Endodermal cell (in vitro differentiated cells): ENCODE results near the gene IARS1. TPM values are rescaled to one million over a fixed set of nuclear protein-coding genes. Genes with fewer than 3 reads are reported as not detected.

Experiments
- DNase-seq: peaks from one replicate; pipeline ENCODE4 v3.0.0-alpha.2; 2017
- H3K27ac ChIP-seq: 2 replicates; pipeline ENCODE4 v1.5.1; 2013; ENCODE audit warnings: mild to moderate bottlenecking, low read depth, low read length, moderate library complexity
- H3K27me3 ChIP-seq: 2 replicates; pipeline ENCODE4 v1.6.1; 2013; ENCODE audit warnings: mild to moderate bottlenecking, low read length, moderate library complexity; ENCODE audit not compliant: insufficient read depth, control insufficient read depth, poor library complexity, severe bottlenecking
- H3K36me3 ChIP-seq: 2 replicates; pipeline ENCODE4 v1.7.0; 2013; ENCODE audit warnings: mild to moderate bottlenecking, low read length, moderate library complexity; ENCODE audit not compliant: control insufficient read depth, insufficient read depth
- H3K4me1 ChIP-seq: one replicate; pipeline ENCODE4 v1.7.0; 2013; ENCODE audit warnings: low read length; ENCODE audit not compliant: control insufficient read depth, insufficient read depth
- H3K4me3 ChIP-seq: 2 replicates; pipeline ENCODE4 v1.5.1; 2013; ENCODE audit warnings: mild to moderate bottlenecking, low read length, moderate library complexity
- H3K9ac ChIP-seq: 2 replicates; pipeline ENCODE4 v1.6.1; 2013; ENCODE audit warnings: mild to moderate bottlenecking, low read length, moderate library complexity; ENCODE audit not compliant: poor library complexity, severe bottlenecking; ENCODE audit errors: extremely low read depth
- H3K9me3 ChIP-seq: 2 replicates; pipeline ENCODE4 v1.6.1; 2013; ENCODE audit warnings: mild to moderate bottlenecking, low read length, moderate library complexity; ENCODE audit not compliant: control insufficient read depth
- H3K27ac Mint-ChIP-seq: 2 replicates; pipeline ENCODE4 v1.8.0; 2020; ENCODE audit warnings: mixed read lengths
- H3K27me3 Mint-ChIP-seq: 2 replicates; pipeline ENCODE4 v1.8.0; 2021; ENCODE audit warnings: mild to moderate bottlenecking, mixed read lengths; ENCODE audit not compliant: insufficient read depth
- H3K36me3 Mint-ChIP-seq: 2 replicates; pipeline ENCODE4 v1.8.0; 2020; ENCODE audit warnings: low read depth, mixed read lengths
- H3K4me1 Mint-ChIP-seq: 2 replicates; pipeline ENCODE4 v1.8.0; 2020; ENCODE audit warnings: mixed read lengths
- H3K4me3 Mint-ChIP-seq: 2 replicates; pipeline ENCODE4 v1.8.0; 2020; ENCODE audit warnings: mild to moderate bottlenecking, moderate library complexity, mixed read lengths
- H3K9me3 Mint-ChIP-seq: 2 replicates; pipeline ENCODE4 v1.8.0; 2020; ENCODE audit warnings: mild to moderate bottlenecking, mixed read lengths
- WGBS, 2 experiments: methylation state at CpG; one replicate each; pipeline versions ENCODE4 v1.1.5 to v1.1.7; 2013; ENCODE audit warnings: missing lambda C conversion rate in 2 of 2, mixed read lengths in 1 of 2; ENCODE audit not compliant: insufficient coverage in 1 of 2, insufficient read length in 1 of 2; 5-methylcytosine and 5-hydroxymethylcytosine counted together
- total RNA-seq, 2 donors: library from RNA; stranded (reverse); fragmentation: NEBNext Ultra II Directional in 1 of 2; extraction: Animal tissue kit (Norgen Biotek cat#: 25700) in 1 of 2; gene quantifications; 2 replicates in 1 of 2; 3 replicates in 1 of 2; pipeline ENCODE4 v1.2.1, GENCODE V29; 2021
- TF ChIP-seq, protein P1 (sequence below): fragments of 200-600 bp; sonication (generic); conservative IDR thresholded peaks from 2 replicates; pipeline ENCODE4 v1.5.0; 2021; ENCODE audit warnings: antibody characterized with exemption, mild to moderate bottlenecking

The IARS1 gene
- total RNA-seq, 2 donors from 2014 or later, result 170 to 173 TPM

DNA sequence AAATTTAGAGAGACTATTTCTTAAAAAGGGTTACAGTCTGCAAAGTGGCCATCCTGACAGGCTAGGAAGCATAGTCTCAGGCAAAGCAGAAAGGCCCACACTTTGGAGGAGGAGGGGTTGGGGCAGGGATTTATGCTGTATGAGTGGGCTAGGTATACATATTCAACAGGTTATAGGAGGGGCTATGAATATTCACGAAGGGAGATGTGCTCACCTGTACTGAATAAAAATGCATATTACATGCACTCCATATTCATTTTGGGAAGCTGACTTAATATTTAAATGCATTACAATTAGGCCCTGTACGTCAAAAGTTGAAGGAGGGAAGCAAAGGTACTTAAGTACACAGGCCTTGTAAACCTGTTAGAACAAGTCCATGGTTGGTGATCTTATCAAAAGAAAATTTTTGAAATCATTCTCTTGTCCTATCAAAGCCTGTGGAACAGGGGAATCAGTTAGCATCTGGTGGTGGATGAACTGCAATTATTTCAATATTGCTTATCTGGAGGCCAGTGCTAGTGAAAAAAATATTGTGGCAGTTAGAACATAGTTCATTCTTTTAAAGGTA is 33.9 kb upstream of the IARS1 start:
- Mint-ChIP-seq H3K4me1 (peaks cover 19% of the 10 kb centered on the region), H3K36me3 (peaks cover 10% of the 10 kb centered on the region), H3K9me3 (no peaks in the 10 kb centered on the region), H3K27ac (no peak overlapping the region), H3K27me3 (no peaks in the 10 kb centered on the region), H3K4me3 (peak overlapping the region; percentile 98)
- H3K9ac ChIP-seq, result no peak overlapping the region
- no peaks in the 10 kb centered on the region for H3K27me3 ChIP-seq
- 80 to 85% methylated on average over 2 of the region's 2 CpGs for WGBS, 2 experiments
- H3K36me3 ChIP-seq, result peaks cover 10% of the 10 kb centered on the region
- H3K4me1 ChIP-seq, result no peaks in the 10 kb centered on the region
- H3K4me3 ChIP-seq, result no peak overlapping the region
- no peaks in the 10 kb centered on the region for H3K9me3 ChIP-seq
- TF ChIP-seq, protein P1, sequence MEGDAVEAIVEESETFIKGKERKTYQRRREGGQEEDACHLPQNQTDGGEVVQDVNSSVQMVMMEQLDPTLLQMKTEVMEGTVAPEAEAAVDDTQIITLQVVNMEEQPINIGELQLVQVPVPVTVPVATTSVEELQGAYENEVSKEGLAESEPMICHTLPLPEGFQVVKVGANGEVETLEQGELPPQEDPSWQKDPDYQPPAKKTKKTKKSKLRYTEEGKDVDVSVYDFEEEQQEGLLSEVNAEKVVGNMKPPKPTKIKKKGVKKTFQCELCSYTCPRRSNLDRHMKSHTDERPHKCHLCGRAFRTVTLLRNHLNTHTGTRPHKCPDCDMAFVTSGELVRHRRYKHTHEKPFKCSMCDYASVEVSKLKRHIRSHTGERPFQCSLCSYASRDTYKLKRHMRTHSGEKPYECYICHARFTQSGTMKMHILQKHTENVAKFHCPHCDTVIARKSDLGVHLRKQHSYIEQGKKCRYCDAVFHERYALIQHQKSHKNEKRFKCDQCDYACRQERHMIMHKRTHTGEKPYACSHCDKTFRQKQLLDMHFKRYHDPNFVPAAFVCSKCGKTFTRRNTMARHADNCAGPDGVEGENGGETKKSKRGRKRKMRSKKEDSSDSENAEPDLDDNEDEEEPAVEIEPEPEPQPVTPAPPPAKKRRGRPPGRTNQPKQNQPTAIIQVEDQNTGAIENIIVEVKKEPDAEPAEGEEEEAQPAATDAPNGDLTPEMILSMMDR, result no peak
- DNase-seq, result no peak
- H3K27ac ChIP-seq, result no peak overlapping the region

DNA sequence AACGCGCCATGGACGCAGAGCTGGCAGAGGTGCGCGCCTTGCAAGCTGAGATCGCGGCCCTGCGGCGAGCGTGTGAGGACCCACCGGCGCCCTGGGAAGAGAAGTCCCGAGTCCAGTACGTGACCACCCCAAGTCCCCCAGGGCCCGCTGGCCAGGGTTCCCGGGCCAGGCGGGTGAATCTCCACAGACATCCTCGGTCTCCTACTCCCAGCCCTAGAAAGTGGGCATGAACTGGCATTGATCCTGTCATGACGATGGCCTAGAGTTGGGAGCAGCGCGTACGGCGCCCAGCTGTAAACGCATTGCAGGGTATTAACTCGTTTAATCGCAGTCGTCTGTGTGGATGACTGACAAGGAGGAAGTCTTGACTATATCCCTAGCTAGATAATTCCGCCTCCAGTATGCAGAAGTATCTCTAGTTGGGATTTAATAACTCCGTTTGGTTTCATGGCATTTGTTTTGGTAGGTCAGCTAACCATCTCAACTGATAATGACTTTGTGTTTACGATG is 32.5 kb upstream of the IARS1 start:
- H3K27ac ChIP-seq, result no peak overlapping the region
- Mint-ChIP-seq H3K27me3 (no peaks in the 10 kb centered on the region), H3K36me3 (peaks cover 16% of the 10 kb centered on the region), H3K4me3 (peak overlapping the region; percentile 98), H3K27ac (peak overlapping the region; percentile 100), H3K4me1 (peaks cover 19% of the 10 kb centered on the region), H3K9me3 (no peaks in the 10 kb centered on the region)
- H3K36me3 ChIP-seq, result peaks cover 23% of the 10 kb centered on the region
- TF ChIP-seq, protein P1, result no peak
- H3K27me3 ChIP-seq, result no peaks in the 10 kb centered on the region
- no peaks in the 10 kb centered on the region for H3K9me3 ChIP-seq
- no peak for DNase-seq
- no peaks in the 10 kb centered on the region for H3K4me1 ChIP-seq
- peak overlapping the region; percentile 97 for H3K4me3 ChIP-seq
- peak overlapping the region; percentile 97 for H3K9ac ChIP-seq
- 6 to 8% methylated on average over 21 to 30 of the region's 30 CpGs for WGBS, 2 experiments

DNA sequence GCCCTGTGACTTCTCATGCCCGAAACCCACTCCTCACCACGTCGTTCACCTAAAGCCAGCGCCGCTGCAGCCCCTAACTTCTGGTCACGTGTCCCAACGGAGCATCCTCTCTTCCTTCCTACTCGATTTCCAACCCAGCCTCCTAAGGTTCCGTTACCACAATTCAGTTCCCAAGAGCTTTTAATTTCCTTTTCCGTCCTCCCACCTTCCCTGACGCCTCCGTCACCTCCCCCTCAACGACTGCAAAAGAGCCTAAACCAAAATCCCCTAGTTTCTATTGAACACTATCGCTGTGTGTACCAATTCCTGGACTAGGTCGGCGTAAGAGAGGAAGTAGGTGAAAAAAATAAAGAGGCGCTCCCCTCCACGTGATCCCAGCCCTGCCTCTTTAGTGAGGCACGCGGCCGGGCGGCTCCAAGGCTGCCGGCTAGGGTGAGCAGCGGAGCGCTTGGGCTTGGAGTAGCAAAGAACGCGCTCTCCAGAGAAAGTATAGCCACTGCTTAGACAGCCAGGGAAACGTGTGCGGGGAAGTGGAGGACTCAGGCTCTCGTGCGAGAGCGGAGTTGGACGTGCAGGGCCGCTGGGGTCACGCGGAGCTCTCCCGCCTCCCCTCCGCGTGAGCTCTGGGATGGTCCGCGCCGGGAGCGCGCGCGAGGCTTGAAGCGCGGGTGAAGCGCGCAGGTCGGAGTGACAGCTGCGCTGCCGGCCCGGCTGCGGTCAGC is 31.9 kb upstream of the IARS1 start, which contains the start of the genes CENPP and NOL8:
Gene CENPP, plus strand, starts transcription at position 685 of the 722 bp plus-strand sequence.
Gene NOL8, minus strand, starts transcription at position 82 of the 722 bp plus-strand sequence. CDS start 1,189 bp downstream, outside the sequence.
- Mint-ChIP-seq H3K36me3 (peaks cover 20% of the 10 kb centered on the region), H3K27me3 (no peaks in the 10 kb centered on the region), H3K9me3 (no peaks in the 10 kb centered on the region), H3K4me1 (peaks cover 19% of the 10 kb centered on the region), H3K4me3 (peak within 1 kb of the TSS; percentile 98), H3K27ac (peak within 1 kb of the TSS; percentile 100)
- peak; percentile 93 for DNase-seq
- peaks cover 25% of the 10 kb centered on the region for H3K36me3 ChIP-seq
- H3K9ac ChIP-seq, result peak within 1 kb of the TSS; percentile 97
- TF ChIP-seq, protein P1, result no peak
- H3K4me1 ChIP-seq, result no peaks in the 10 kb centered on the region
- H3K9me3 ChIP-seq, result no peaks in the 10 kb centered on the region
- WGBS, 2 experiments, result 0 to 2% methylated on average over 17 to 55 of the region's 55 CpGs
- no peaks in the 10 kb centered on the region for H3K27me3 ChIP-seq
- peak within 1 kb of the TSS; percentile 97 for H3K4me3 ChIP-seq
- peak within 1 kb of the TSS; percentile 99 for H3K27ac ChIP-seq
